Activated CD4-positive, alpha-beta T cell treated with anti-CD3 and anti-CD28 coated beads, Interleukin-2, amount 50 U/mL, for 24 hours (primary cell): ENCODE measurements around the gene MYH9.
A peak's percentile ranks its signal among the peaks of the same experiment; 100 is the strongest.
"Not testable (repeated sequence)": the region's sequence is repeated elsewhere in the genome, so short reads cannot be mapped to it uniquely, and the experiment has no call there.

Experiments
- DNase-seq, 2 donors: peaks; one replicate each; pipeline ENCODE4 v3.0.0-alpha.2; 2020; ENCODE audit warnings: low read depth in 1 of 2, low spot score in 1 of 2

Gene MYH9

GRCh38 chr22:36296690-36297089 is 91.1 kb downstream of the MYH9 start:
- no peak for DNase-seq

- no peak for DNase-seq
Observed at GRCh38 chr22:36295247-36295646, 92.5 kb downstream of the MYH9 start.

DNA sequence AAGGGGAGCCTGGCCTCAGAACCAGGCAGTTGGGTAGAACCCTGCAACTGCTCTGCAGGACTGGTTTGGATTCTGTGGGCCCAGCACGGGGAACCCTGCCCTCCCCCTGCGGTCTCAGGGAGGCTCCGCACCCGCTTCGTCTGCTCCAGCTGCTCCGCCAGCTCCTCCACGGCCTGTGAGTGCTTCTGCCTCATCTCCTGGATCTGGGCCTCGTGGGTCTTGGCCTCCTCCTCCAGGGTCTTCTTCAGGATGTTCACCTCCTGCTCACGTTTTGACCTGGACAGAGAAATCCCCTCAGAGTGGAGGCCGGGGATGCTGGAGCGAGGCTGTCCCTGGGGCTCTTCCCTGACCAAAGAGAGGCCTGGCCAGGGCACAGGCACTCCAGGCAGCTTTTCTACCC is 93.0 kb downstream of the MYH9 start:
- DNase-seq: no peak

GRCh38 chr22:36294293-36294620 is 93.5 kb downstream of the MYH9 start:
- no peak for DNase-seq

DNA sequence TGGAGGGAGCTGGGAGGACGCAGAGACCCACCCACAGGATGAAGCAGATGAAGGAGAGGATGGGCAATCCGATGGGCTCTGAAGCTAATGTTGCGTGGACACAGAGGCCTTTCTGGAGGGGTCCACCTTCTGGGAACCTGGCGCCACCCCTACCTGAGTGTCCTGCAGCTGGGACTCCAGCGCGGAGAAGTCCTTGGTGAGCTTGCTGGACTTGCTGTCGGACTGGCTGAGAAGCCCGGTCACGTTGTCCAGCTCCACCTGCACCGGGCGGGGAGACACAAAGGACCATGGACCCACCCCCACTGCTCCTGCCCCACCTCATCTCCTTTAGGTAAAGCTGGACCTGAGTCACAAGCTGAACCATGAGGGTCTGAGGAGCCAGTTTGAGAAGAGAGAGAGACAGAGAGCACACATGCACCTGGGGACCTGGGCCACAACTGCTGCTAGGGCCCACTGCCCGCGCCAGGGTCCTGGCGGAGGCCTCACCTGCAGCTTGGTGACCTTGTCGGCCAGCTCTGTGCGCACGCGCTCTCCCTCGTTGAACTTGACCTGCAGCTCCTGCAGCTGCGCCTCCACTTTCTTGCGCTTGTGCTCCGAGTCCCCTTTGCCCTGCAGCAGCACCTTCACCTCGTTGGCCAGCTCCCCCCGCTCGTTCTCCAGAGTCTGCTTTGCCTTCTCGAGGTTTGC is 94.0 kb downstream of the MYH9 start:
- no peak for DNase-seq

GRCh38 chr22:36292823-36293530 is 94.8 kb downstream of the MYH9 start:
- DNase-seq: no peak

GRCh38 chr22:36291831-36292740 is 95.7 kb downstream of the MYH9 start:
- DNase-seq: no peak

GRCh38 chr22:36290391-36291075 is 97.2 kb downstream of the MYH9 start:
- not testable (repeated sequence) for DNase-seq

GRCh38 chr22:36289948-36290371 is 97.8 kb downstream of the MYH9 start:
- not testable (repeated sequence) for DNase-seq

- DNase-seq: no peak
Observed at GRCh38 chr22:36289406-36289870, 98.3 kb downstream of the MYH9 start.

DNA sequence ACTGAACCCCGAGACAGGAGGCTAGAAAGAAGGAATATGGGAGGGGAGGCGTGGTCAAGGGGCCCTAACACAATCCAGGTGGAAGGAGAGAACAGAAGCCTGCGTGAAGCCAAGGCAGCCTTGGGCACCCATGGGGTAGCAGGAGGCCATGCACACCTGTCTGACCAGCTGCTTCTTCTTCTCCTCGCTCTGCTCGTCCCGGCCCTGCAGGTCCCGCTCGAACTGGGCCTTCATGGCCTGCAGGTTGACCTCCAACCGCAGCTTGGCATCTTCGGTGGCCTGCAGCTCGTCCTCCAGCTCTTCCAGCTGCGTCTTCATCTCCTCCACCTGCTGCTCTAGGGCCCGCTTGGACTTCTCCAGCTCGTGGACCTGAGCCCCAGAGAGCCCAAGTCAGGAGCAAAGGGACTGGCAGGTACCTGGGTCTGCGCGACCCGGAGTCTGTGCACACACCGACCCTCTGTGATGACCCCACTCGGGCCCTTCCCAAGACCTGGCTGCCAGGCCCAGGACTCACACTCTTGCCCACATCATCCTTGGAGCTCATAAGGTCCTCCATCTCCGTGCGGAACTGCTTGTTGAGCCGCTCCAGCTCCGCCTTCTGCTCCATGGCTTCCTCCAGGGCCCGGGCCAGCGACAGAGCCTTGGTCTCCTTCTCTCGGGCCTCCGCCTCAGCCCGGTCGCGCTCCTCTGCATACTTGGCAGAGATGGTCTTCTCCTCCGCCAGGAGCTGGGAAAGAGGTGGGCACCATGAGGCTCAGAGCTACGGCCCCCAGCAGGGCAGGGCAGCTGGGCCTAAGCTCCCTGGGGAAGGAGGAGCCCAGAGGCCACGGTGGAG is 99.0 kb downstream of the MYH9 start:
- DNase-seq: no peak

- no peak for DNase-seq
Observed at GRCh38 chr22:36287881-36288515, 99.8 kb downstream of the MYH9 start.

- peak; percentile 34 to 62 for DNase-seq
Observed at GRCh38 chr22:36286096-36286957, 101.4 kb downstream of the MYH9 start.

DNA sequence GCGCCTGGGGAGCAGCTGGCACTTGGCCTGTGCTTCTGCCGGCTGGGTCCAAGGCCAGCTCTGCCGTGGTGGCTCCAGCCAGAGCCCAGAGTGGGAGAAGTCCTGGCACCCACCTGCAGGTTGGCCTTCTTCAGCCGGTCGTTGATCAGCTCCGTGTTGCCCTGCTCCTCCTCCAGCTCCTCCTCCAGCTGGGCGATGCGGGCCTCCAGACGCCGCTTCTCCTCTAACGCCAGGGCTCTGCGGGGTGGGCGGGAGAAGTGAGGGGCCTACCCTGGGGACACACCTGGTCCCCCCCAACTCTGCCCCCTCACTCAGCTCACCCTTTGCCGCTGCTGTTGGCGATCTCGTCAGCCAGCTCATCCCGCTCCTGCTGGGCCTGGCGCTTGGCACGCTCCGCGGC is 102.2 kb downstream of the MYH9 start:
- no peak for DNase-seq

GRCh38 chr22:36285017-36285416 is 102.8 kb downstream of the MYH9 start:
- no peak for DNase-seq

DNA sequence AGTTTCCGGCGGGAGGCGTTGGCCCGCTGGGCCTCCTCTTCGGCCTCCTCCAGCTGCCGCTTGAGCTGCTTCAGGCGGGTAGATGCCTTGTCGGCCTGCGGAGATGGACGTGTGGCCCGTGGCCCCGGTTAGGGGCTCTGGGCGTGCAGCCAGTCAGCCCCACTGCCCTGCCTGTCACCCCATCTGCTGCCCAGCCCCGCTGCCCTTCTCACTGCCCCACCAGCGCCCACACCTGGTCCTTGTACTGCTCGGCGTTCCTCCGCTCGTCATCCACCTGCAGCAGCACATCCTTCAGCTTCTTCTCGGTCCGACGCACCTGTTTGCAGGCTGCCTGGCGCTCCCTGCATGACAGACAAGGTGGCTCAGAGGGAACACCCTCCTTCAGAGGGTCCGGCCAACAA is 103.6 kb downstream of the MYH9 start:
- no peak for DNase-seq

DNA sequence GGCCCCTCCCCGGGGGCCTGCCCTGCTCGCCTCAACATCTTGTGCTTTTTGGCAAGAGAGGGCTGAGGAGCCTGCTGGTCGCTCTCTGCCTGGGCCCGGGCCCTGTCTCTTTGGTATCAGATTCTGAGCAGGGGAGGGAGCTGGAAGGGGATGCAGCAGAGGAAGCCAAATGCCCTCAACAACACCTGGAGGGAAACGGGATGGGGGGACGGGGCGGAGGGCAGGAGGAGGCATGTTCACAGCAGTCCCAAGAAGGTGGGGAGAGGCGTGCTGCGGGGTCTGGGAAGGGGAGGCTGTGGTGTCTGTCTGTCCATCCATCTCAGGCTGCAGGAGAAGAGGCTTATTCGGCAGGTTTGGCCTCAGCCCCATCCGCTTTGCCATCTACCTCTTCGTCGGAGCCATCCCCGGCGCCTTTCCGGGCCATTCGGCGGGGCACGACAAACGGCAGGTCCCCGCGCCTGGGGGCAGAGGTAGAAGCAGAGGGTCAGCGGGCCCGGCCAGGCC is 105.4 kb downstream of the MYH9 start:
- DNase-seq: no peak

DNA sequence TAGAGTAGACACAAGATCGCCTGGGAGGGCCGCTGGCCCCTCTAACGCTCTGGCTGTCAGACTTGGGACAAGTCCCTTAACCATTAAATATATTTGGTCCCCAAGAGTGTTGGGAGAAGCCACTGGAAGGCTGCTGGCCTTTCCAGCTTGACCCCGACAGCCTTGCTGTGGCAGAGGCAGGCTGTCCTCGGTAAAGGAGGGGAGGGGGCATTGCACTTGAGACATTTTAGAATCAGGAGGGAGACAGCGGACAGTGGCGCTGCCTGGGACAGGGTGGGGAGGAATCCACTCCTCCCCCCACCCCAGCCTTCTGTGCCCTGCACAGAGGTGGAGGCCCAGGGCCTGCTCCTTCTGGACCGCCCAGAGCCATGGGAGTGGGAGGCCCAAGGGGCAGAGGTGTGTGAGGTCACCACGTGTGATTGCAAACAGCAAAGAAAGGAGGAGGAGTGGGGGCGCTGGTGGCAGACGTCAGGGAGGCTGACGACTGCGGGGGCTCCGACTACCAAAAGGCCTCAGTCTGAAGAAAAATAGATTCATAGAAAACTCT is 105.9 kb downstream of the MYH9 start:
- DNase-seq: no peak
